ENCODE results near the gene TXNRD2.

TXNRD2 gene

GRCh38 chr22:19980766-19981165 is 39.1 kb upstream of the TXNRD2 start:
- DNase-seq (ENCODE audit: low read depth in 2 of 2) = no peak

- no peak for DNase-seq (ENCODE audit: low read depth in 2 of 2)
Measured at GRCh38 chr22:19979712-19980493, 38.3 kb upstream of the TXNRD2 start.

GRCh38 chr22:19978748-19979147 is 37.1 kb upstream of the TXNRD2 start:
- DNase-seq (ENCODE audit: low read depth in 2 of 2) = no peak

- DNase-seq (ENCODE audit: low read depth in 2 of 2) = no peak
Measured at GRCh38 chr22:19977296-19978243, 36.0 kb upstream of the TXNRD2 start.

GRCh38 chr22:19976671-19977070 is 35.1 kb upstream of the TXNRD2 start:
- DNase-seq (ENCODE audit: low read depth in 2 of 2) = no peak

- no peak for DNase-seq (ENCODE audit: low read depth in 2 of 2)
Measured at GRCh38 chr22:19975707-19976035, 34.1 kb upstream of the TXNRD2 start.

- DNase-seq (ENCODE audit: low read depth in 2 of 2) = no peak
Measured at GRCh38 chr22:19974935-19975706, 33.5 kb upstream of the TXNRD2 start.

- DNase-seq (ENCODE audit: low read depth in 2 of 2) = no peak
Measured at GRCh38 chr22:19974268-19974861, 32.7 kb upstream of the TXNRD2 start.

GRCh38 chr22:19973551-19974267 is 32.1 kb upstream of the TXNRD2 start:
- DNase-seq (ENCODE audit: low read depth in 2 of 2) = no peak

- DNase-seq (ENCODE audit: low read depth in 2 of 2) = no peak
Measured at GRCh38 chr22:19972652-19973550, 31.3 kb upstream of the TXNRD2 start.

GRCh38 chr22:19972251-19972650 is 30.6 kb upstream of the TXNRD2 start:
- DNase-seq (ENCODE audit: low read depth in 2 of 2) = no peak

- no peak for DNase-seq (ENCODE audit: low read depth in 2 of 2)
Measured at GRCh38 chr22:19971276-19972124, 29.9 kb upstream of the TXNRD2 start.

GRCh38 chr22:19970479-19971275 is 29.1 kb upstream of the TXNRD2 start:
- no peak for DNase-seq (ENCODE audit: low read depth in 2 of 2)

GRCh38 chr22:19970031-19970478 is 28.4 kb upstream of the TXNRD2 start:
- DNase-seq (ENCODE audit: low read depth in 2 of 2) = no peak

- no peak for DNase-seq (ENCODE audit: low read depth in 2 of 2)
Measured at GRCh38 chr22:19969141-19969928, 27.7 kb upstream of the TXNRD2 start.

- no peak for DNase-seq (ENCODE audit: low read depth in 2 of 2)
Measured at GRCh38 chr22:19968450-19968891, 26.9 kb upstream of the TXNRD2 start.

GRCh38 chr22:19967850-19968449 is 26.3 kb upstream of the TXNRD2 start:
- DNase-seq (ENCODE audit: low read depth in 2 of 2) = no peak

Data from fibroblast of skin of left quadriceps (primary cell).